ENCODE results near the gene MYL5.
"Not testable (repeated sequence)": the region's sequence is repeated elsewhere in the genome, so short reads cannot be mapped to it uniquely, and the experiment has no call there.

MYL5 gene

DNA sequence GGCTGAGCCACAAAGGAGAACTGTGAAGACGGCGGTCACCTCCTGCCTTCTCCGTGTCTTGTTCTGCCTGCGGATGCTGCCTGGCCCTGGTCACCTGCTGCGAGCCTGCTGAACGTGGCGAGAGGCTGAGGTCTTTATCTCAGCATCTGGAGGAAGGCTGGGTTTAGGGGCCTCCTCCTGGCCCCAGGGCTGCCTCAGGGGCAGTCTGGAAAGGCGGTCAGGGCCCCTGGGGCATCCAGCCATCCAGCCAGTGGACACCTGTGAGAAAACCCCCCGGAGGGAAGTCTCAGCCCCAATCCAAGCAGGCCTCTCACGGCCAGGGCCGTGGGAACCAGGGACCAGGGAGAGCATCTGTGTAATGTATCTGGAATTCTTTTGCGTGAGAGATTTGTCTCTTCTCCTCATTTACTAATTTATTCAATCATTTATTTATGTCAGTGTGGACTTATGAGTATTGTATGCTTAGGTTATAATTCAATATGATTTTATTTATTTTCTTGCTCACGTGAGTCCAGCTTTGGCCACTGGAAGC, 37.6 kb upstream of the MYL5 start:
- DNase-seq: no peak

DNA sequence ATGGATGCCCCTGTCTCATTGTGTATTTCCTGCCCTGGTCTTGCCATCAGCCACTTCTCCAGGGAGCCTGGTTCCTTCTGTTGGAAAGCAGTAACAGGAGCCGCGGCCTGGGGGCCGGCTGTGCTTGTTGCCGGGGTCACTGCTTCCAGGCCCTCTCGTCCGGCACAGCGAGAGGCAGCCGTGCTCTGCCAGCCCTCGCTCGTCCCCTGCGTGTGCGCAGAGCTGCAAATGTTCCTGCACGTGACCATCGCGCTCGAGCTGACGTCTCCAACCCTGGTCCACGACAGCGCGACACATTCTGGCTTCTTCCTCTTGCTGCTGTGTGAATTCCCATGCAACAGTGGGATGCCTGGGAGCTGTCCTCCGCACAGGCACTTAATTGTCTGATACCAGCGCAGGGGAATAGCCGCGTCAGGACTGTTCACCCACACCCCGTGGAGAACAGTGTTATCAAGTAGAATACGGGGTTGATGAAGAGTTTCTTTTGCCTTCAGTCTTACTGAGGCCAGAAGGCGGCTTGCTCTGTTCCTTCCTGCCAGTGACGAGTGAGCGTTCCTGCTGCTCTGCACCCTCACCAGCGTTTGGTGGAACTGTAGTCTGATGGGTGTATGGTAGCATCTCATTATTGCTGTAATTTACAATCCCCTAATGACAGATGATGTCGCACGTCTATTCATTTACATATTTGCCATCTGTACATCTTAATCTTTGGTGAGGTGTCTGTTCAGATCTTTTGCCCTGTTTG, 36.6 kb upstream of the MYL5 start:
- DNase-seq: no peak

DNA sequence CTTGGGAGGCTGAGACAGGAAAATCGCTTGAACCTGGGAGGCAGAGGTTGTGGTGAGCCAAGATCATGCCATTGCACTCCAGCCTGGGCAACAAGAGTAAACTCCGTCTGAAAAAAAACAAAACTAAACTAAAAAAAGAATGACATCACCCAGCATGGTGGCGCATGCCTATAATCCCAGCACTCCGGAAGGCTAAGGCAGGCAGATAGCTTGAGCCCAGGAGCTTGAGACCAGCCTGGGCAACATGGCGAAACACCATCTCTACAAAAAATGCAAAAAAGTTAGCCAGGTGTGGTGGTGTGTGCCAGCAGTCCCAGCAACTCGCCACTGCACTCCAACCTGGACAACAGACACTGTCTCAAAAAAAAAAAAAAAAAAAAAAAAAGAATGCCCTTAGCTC, 32.0 kb upstream of the MYL5 start:
- not testable (repeated sequence) for DNase-seq

DNA sequence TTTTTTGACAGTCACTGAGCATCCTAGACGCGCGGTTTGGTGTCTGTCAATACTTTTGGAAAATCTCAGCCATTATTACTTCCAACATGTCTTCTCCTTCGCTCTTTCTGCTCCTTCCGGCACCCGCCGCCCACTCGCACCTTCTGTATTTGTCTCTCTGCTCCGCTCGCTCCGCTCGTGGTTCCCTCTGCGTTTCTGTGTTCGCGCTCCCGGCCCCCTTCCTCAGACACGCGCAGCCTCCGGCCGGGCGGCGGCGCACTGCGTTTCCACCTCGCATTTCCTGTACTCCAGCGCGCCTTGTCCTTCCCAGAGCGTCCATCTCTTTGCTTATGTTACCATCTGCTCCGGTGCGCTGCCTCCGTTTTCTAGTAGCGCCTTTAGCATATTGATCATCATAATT, 27.9 kb upstream of the MYL5 start:
- no peak for DNase-seq

DNA sequence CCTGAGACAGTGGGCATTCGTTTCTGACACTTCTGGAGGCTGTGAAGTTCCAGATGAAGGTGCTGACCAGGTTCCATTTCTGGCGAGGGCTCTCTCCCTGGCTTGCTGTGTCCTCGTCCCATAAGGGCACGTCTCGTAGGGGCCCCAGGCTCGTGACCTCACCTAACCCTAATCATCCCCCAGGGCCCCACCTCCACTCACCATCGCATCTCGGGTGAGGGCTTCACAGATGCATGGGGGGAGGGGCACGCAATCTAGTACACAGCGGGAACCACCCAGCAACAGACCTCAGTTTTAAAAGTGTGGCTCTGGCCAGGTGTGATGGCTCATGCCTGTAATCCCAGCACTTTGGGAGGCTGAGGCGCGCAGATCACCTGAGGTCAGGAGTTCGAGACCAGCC, 26.9 kb upstream of the MYL5 start:
- DNase-seq: no peak

DNA sequence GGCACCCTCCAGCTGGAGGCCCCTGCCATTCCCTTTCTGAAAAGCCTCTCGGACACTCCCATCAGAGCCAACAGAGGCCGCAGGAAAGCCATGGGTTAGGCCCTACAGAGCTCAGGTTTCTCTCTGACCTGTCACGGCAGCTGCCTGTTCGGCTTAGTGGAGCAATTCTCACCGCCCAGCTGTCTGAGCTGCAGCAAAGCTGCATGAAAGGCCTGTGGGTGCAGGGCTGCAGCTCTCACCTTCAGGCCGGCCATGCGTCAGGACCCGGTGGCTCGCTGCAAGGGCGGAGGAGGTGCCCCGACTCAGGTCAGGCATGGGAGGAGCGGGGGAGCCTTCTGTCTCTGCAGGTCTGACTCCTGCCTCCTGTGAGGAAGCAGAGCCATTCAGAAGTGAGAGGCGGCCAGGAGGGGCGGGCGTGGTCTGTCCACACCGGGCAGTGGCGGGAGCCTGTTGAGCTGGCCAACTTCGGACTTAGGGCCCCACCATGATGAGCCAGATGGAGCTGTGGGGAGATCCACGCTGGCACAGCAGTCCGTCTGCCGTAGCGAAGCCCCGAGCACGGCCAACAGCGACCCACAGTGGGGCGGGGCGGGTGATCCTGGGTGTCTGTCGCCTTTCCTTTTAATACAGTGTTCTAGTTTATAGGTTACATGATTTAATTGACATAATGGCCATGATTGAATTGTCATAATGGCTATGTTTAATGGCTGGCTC, 25.6 kb upstream of the MYL5 start:
- DNase-seq: no peak

DNA sequence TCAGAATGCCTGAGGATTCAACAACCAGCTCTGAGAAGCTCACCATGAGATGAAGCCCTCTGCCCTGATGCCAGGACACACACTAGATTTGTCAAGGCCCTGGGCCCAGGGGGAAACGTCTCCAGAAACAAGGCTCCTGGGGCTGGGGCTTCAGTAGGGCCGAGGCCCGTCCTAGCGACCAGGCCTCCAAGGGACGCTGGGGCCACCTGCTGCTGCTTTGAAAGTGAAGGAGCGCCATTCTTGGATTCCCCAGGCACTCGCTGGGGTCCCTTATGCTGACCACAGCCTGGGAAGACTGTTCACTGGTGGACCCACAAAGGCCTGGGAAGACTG, 25.1 kb upstream of the MYL5 start:
- no peak for DNase-seq

DNA sequence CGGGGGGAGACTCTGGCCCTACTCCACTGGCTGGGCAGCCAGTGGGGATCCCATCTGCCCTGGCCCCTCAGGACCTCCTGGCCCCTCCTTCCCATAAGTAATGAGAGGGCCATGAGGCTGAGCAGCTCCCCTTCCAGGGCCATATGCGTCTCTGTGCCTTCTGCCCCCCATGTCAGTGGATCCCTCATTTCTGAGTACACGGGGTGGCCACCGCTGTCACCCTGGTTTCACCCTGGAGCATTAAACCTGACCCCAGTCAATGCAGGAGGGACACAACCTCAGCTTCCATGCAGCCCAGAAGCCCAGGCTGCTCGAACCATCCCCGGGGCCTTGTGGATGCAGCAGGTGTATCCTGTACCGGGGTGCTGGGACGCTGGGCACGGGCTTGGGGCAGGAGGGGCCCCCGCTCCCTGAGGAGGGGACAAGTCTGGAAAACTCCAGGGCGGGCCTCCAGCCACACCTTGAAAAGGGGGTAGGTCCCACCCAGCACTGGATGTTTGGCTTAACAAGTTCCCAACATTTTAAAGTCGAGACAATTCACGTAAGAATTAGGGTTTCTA, 24.5 kb upstream of the MYL5 start:
- DNase-seq: no peak

DNA sequence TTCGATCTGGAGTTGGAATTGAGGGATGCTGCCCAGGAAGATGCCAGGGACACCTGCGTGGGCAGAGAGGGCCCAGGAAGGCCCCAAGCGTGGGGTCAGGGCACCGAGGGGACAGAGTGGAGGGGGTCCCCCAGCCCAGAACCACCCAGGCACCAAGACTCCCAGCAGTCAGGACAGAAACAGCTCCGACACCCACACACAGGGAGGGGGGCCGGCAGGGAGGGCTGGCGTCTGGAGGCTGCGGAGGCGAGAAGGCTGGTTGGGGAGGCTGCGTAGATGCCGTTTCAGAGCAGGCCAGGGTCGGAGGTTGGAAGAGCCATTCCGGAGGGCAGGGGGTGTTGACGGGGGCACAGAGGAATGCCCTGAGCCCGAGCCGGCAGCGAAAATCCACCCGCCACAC, 23.9 kb upstream of the MYL5 start:
- DNase-seq: no peak

DNA sequence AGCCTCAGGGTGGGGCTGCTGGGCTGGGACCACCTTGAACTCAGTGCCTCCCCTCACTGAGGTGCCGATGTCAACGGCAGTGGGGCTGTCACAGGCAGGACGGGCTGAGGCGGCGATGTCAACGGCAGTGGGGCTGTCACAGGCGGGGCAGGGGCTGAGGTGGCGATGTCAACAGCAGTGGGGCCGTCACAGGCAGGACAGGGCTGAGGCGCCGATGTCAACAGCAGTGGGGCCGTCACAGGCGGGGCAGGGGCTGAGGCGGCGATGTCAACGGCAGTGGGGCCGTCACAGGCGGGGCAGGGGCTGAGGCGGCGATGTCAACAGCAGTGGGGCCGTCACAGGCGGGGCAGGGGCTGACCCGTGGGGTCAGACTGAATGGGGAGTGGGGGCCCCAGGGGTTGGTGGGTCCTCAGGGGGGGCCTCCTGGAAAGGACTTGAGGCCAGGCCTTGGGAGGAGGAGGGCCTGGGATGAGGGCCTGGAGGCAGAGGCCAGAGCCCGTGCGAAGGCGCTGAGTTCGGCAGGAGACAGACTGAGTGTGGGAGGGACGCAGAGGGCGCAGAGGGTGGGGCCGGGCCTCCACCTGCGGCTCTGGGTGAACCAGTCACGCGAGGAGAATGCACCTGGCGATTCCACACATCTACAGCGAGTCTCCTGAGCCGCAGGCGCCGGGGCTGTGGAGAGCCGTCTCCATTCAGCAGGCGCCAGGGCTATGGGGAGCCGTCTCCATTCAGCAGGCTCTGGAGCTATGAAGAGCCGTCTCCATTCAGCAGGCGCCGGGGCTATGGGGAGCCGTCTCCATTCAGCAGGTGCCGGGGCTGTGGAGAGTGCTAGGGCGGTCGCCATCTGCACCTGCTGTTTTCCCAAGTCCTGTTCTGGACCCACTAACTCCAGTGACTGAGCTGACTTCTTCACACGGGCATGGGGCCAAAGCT, 23.1 kb upstream of the MYL5 start:
- DNase-seq: no peak

DNA sequence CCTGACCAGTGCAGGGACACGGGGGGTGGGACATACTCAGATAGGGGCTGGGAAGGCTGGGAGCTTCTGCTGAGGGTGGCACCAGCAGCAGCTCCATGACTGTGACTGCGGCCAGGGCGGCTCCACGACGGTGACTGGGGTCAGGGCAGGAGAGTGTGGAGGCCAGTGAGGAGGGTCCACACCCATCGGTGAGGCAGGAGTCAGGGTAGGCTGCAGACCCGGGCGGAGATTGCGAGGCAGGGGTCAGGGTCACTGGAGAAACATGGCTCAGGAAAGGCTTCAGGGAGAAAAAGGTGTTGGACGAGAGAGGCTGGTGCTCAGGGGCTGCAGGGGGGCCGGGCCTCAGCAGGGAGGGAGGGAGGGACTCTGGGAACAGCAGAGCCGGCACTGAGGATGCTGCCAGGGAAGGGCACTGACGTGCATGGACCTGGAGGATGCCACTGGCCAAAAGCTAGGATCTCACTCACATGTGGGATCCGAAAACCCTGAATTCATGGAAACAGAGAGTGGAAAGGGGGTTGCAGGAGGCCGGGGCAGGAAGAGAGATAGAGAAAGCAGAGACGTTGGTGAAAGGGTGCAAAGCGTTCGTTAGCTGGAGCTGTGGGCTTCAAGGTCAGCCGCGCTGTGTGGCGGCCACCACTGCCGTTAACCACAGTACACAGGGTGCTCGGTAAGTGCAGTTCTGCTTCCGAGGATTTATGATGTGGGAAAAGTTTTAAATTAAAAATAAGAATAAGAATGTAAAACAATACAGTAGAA, 22.3 kb upstream of the MYL5 start:
- no peak for DNase-seq

DNA sequence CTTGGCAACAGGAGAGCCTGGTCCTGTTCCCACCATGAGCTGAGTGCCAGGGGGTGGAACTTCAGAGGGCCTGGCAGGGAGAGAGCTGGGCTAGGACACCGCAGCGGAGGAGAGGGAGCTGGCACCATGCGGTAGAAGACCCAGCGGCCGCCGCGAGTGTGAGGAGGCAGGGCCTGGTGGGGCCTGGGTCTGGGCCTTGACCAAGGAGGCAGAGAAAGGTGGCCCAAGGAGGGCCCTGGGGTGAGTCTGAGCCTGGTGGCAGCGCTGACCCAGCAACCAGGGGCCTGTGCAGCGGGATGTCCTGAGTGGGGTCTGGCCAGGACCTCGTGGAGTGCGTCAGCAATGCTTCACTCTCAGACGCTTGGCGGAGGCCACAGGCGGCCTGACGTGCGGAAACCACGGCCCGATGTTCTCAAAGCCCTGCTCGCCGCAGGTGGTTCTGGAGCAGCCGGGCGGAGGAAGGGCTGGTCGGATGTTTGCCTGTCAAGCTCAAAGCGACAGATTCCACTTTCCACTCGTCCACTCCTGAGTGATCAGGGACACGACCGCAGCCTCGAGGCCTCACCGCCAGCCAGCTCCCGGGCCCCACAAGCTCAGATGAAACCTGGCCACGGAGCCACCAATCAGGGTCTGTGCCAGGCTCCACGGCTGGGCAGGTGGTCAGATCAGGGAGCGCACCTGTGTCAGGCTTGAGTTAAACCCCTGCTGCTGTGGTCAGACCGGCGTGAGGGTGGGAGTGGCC, 21.1 kb upstream of the MYL5 start:
- DNase-seq: no peak

DNA sequence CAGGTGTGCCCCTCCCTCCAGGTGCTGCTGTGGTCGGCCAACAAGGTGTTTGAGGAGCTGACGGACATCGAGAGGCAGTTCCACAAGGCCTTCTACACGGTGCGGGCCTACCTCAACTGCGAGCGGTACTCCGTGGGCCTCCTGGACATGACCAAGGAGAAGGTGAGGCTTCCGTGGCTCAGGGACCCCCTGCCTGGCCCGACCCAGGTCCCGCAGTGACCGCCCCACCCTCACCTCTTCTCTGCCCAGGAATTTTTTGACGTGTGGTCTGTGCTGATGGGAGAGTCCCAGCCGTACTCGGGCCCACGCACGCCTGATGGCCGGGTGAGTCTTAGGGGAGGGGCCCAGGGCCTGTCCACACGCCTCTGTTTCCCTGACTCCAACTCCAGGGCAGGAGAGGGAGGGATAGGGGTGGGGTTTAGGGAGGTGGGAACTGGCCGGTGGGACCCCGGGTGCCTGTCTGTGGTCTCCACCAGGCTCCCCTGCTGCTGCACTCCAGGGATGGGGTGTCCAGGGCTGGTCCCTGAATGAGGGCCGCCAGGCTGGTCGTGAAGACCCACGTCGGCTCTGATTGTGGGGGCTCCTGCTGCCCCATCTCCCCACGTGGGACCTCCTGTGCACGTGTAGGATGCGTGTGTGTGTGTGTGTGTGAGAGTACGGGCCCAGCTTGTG, 20.4 kb upstream of the MYL5 start:
- DNase-seq: no peak

DNA sequence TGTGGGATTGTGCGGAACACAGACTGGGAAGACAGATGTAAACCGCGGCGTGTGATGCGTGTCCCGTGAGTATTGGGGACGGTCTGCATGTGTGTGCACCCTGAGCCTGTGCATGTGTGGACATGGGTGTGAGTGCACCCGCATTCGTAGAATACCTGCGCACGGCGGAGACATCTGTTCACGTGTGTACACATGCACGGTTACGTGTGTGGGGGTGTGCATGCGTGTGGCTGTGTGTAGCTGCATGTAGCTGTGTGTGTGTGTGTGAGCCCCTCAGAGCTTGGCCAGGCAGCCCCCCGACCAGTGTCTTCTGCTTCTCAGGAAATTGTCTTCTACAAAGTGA, 19.9 kb upstream of the MYL5 start:
- no peak for DNase-seq

DNA sequence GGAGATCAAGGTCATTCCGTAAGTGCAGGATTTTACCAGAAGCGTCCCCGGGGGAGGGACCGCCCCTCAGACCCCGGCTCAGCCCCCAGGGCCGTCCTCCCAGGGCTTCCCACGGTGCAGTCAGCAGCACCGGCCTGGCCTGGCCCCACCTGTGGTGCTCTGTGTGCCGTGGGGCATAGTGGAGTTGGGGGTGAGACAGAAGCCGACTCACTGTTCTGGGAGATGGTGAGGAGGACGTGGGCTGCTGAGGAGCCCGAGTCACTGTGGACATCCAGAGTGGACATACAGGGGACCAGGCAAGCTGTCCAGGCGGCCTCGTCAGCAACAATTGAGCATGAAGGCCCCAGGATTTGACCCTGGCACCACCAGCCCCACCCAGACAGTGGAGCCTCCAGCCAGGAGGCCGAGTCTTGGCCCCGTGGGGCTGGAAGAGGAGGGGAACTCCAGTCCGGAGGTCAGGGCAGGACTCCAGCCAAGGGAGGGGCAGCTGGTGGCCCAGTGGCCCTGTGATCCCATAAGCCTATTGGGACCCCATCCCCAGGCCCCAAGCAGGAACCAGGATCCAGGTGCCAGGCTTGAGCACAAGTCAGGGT, 19.4 kb upstream of the MYL5 start:
- no peak for DNase-seq

DNA sequence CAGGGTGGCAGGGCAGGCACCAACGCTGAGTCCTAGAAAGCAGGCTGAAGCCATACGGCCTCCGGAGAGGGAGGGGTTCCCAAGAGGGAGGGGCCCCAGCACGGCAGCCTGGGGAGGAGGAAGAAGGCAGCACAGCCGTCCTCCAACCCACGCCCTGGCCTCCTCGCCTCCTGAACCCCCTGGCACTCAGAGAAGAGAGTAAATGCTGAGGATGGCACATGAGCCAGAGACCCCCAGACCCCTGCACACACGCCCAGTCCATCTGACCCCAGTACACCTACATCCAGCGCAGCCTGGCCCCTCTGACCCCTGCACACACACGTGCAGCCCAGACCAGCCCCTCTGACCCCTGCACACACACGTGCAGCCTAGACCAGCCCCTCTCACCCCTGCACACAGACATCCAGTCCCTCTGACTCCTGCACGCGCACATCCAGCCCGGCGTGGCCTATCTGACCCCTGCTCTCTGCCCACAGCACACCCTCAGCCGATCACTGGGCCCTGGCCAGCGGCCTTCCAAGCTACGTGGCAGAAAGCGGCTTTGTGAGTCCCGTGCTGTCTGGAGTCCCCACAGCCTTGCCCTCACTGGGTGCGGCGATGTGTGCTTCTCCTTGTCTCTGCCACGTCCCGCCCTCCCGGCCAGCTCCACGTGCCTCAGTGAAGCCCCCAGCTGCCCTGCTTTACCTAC, 18.7 kb upstream of the MYL5 start:
- no peak for DNase-seq

DNA sequence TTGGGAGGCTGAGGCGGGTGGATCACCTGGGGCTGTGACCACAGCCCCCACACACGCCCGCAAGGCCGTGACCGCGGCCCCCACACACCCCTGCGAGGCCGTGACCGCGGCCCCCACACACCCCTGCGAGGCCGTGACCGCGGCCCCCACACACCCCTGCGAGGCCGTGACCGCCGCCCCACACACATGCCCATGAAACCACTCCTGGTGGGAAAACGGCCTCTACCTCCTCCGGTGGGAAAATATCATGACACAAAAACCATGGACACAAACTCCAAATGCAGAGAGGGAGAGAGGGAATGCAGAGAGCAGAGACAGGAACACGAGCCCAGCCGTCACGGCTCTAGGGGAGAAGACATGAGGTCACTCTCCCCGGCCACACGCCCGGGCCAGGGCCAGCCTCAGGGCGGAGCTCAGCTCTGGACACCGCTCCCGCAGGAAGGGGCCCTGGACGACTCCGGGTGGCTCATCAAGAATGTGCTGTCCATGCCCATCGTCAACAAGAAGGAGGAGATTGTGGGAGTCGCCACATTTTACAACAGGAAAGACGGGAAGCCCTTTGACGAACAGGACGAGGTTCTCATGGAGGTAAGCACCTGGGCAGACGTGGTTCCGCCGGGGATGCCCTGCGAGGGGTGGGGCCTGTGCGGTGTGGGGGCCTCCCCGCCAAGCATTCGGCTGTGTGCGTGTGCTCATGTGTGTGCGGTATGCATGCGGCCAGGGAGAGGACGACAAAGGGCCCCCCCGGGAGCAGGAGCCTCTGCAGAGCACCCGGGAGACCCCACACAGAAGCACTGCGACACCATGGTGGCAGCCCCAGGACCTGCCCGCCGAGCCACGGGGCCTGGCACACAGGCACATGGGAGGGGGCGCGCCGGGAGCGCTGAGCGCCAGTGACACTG, 17.7 kb upstream of the MYL5 start:
- no peak for DNase-seq

DNA sequence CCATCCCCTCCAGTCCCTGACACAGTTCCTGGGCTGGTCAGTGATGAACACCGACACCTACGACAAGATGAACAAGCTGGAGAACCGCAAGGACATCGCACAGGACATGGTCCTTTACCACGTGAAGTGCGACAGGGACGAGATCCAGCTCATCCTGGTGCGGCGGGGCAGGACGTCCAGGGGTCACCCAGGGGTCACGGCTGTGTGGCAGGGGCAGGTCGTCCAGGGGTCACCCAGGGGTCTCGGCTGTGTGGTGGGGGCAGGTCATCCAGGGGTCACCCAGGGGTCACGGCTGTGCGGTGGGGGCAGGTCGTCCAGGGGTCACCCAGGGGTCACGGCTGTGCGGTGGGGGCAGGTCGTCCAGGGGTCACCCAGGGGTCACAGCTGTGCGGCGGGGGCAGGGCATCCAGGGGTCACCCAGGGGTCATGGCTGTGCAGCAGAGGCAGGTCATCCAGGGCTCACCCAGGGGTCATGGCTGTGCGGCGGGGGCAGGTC, 17.0 kb upstream of the MYL5 start:
- DNase-seq: no peak
